ENCODE data around the gene HSP90B1. TPM values are rescaled to one million over a fixed set of nuclear protein-coding genes. Genes with fewer than 3 reads are reported as not detected.

Gene HSP90B1
- total RNA-seq, 1 experiment from 2014 or later, result 888 TPM

DNA sequence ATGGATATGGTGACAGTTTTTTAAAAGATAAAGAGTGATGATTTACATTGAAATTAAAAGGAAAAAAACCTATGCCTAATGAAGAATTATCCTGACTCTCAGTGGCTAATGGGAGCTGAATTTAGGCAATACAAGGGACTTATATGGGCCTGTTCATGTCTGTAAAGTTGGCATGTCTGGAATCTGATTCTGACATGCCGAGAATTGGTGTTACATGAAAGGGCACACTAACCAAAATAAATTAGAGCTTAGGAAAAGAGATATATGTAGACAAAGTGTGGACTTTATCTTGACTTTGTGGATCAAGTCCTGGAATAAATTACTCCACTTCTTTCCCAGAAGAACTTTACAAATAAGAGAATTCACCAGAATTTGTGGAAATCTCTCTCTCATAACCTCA is 36.5 kb downstream of the HSP90B1 start:
- Histone ChIP-seq H3K27ac (ENCODE audit: low read depth, low read length) (peak overlapping the region; percentile 78; the same call in 1 of the 2 replicates), H3K9me3 (ENCODE audit: control insufficient read depth in 1 of 2, insufficient read depth in 1 of 2, low read depth in 1 of 2, low read length in 2 of 2) (no peaks in the 10 kb centered on the region), H3K27me3 (ENCODE audit: insufficient read depth, low read length) (no peaks in the 10 kb centered on the region), H3K4me1 (ENCODE audit: control insufficient read depth in 1 of 2, insufficient read depth in 2 of 2, low read length in 2 of 2) (peaks cover 5 to 23% of the 10 kb centered on the region in 2 experiments; a peak in 3 of 4 replicates), H3K9me2 (ENCODE audit: insufficient read depth) (no peaks in the 10 kb centered on the region), H3K36me3 (ENCODE audit: control insufficient read depth in 1 of 2, insufficient read depth in 2 of 2, low read length in 2 of 2) (0 out of 4 replicates have a peak, but pooled peaks cover 0 to 6% of the 10 kb centered on the region in 2 experiments), H3K9ac (ENCODE audit: low read length) (peak overlapping the region; percentile 89), H2AFZ (ENCODE audit: low read depth, low read length, poor library complexity, severe bottlenecking) (no peak overlapping the region), H4K20me1 (ENCODE audit: insufficient read depth) (no peaks in the 10 kb centered on the region), H3K4me3 (replicated peaks in 1 of 2; ENCODE audit: low read depth in 1 of 2, low read length in 2 of 2) (peak overlapping the region; percentile 88 to 90), H3K79me2 (ENCODE audit: insufficient read depth, low read length) (peaks cover 78% of the 10 kb centered on the region), H3K4me2 (ENCODE audit: low read length) (peak overlapping the region; percentile 94)
- CTCF ChIA-PET, result no interaction called here
- no peak for DNase-seq (ENCODE audit: low read depth, low spot score)
- TF ChIP-seq ZFX (IDR thresholded peaks at IDR 0.05), result no peak
- TF ChIP-seq, protein P1, sequence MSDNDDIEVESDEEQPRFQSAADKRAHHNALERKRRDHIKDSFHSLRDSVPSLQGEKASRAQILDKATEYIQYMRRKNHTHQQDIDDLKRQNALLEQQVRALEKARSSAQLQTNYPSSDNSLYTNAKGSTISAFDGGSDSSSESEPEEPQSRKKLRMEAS (IDR thresholded peaks at IDR 0.05), result no peak
- TF ChIP-seq ZNF274 (IDR thresholded peaks at IDR 0.05; ENCODE audit: low read depth, low read length), result no peak
- TF ChIP-seq CBX3 (IDR thresholded peaks at IDR 0.05; ENCODE audit: low read depth), result no peak
- 0 out of 2 replicates have a peak, but pooled peaks have one; percentile 11 for TF ChIP-seq CEBPB (IDR thresholded peaks at IDR 0.05; ENCODE audit: low read depth)
- no peak for TF ChIP-seq EZH2 (IDR thresholded peaks at IDR 0.05)
- intact Hi-C loops (cut with micrococcal nuclease), result loop anchor here (1.0 to 5.0 kb wide), 2 partner anchors 89 kb away; no protein-coding TSS in a partner anchor
- POLR2A ChIA-PET, result interaction anchor here (1.5 to 1.9 kb wide), 5 partner anchors 10 to 37 kb away, joined by 3 to 40 read pairs (median 5); partner anchors contain the start of gene HSP90B1
- ATAC-seq, result no peak
- no TSS peak for BruUV-seq (replicated peaks)
- RAD21 ChIA-PET (ENCODE audit: low non-redundant PET in 1 of 2, low total read pairs in 2 of 2, uncharacterized antibody in 2 of 2, unreplicated experiment in 2 of 2), result no interaction called here

DNA sequence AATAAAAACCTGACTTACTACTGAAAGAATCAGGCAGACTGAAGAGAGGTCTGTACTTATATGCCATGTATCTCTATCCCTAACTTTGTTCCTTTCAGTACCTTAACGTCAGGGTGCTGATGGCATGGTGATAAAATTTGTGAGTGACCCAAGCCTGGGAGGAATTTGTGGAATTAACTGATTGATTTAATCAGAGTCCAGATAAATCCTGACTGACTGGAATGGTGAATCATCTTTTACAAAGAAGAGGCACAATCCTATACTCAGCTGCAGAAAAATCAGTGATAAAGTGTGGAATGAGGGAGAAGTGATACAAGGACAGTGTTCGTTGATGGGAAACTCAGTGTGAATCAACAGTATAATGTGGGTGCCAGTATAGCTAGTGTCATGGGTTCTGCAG is 39.2 kb downstream of the HSP90B1 start:
- no peaks in the 10 kb centered on the region for H4K20me1 ChIP-seq (ENCODE audit: insufficient read depth)
- 0 out of 4 replicates have a peak, but pooled peaks cover 4 to 6% of the 10 kb centered on the region in 2 experiments for H3K36me3 ChIP-seq (ENCODE audit: control insufficient read depth in 1 of 2, insufficient read depth in 2 of 2, low read length in 2 of 2)
- TF ChIP-seq EZH2phosphoT487 (IDR thresholded peaks at IDR 0.05; ENCODE audit: borderline replicate concordance), result no peak
- no peak for TF ChIP-seq RAD21 (IDR thresholded peaks at IDR 0.05; ENCODE audit: low read depth)
- TF ChIP-seq, protein P2, sequence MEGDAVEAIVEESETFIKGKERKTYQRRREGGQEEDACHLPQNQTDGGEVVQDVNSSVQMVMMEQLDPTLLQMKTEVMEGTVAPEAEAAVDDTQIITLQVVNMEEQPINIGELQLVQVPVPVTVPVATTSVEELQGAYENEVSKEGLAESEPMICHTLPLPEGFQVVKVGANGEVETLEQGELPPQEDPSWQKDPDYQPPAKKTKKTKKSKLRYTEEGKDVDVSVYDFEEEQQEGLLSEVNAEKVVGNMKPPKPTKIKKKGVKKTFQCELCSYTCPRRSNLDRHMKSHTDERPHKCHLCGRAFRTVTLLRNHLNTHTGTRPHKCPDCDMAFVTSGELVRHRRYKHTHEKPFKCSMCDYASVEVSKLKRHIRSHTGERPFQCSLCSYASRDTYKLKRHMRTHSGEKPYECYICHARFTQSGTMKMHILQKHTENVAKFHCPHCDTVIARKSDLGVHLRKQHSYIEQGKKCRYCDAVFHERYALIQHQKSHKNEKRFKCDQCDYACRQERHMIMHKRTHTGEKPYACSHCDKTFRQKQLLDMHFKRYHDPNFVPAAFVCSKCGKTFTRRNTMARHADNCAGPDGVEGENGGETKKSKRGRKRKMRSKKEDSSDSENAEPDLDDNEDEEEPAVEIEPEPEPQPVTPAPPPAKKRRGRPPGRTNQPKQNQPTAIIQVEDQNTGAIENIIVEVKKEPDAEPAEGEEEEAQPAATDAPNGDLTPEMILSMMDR (IDR thresholded peaks at IDR 0.05 in 2 of 3, conservative IDR thresholded peaks at IDR 0.05 in 1 of 3; ENCODE audit: borderline replicate concordance in 1 of 3, insufficient read depth in 1 of 3, low read depth in 2 of 3, low read length in 2 of 3), result no peak
- no peak for TF ChIP-seq CBX3 (IDR thresholded peaks at IDR 0.05; ENCODE audit: low read depth)
- no peak for TF ChIP-seq POLR2AphosphoS5 (IDR thresholded peaks at IDR 0.05; ENCODE audit: low read depth, low read length)
- TF ChIP-seq POLR2A (IDR thresholded peaks at IDR 0.05; ENCODE audit: borderline replicate concordance, extremely low read depth, insufficient read depth, insufficient read length), result no peak
- no peak for TF ChIP-seq FOSL1 (IDR thresholded peaks at IDR 0.05; ENCODE audit: low read depth)
- TF ChIP-seq, protein P3, sequence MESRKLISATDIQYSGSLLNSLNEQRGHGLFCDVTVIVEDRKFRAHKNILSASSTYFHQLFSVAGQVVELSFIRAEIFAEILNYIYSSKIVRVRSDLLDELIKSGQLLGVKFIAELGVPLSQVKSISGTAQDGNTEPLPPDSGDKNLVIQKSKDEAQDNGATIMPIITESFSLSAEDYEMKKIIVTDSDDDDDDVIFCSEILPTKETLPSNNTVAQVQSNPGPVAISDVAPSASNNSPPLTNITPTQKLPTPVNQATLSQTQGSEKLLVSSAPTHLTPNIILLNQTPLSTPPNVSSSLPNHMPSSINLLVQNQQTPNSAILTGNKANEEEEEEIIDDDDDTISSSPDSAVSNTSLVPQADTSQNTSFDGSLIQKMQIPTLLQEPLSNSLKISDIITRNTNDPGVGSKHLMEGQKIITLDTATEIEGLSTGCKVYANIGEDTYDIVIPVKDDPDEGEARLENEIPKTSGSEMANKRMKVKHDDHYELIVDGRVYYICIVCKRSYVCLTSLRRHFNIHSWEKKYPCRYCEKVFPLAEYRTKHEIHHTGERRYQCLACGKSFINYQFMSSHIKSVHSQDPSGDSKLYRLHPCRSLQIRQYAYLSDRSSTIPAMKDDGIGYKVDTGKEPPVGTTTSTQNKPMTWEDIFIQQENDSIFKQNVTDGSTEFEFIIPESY (IDR thresholded peaks at IDR 0.05; ENCODE audit: extremely low read depth, insufficient replicate concordance, low read length), result no peak
- no peak for TF ChIP-seq SP1 (IDR thresholded peaks at IDR 0.05; ENCODE audit: low read depth)
- H3K4me3 ChIP-seq (replicated peaks in 1 of 2; ENCODE audit: low read depth in 1 of 2, low read length in 2 of 2), result no peak overlapping the region
- intact Hi-C loops (cut with micrococcal nuclease), result loop anchor here (5.0 kb wide), 1 partner anchor 92 kb away; no protein-coding TSS in a partner anchor
- ChIA-PET CTCF (no interaction called here), POLR2A (no interaction called here), RAD21 (ENCODE audit: low non-redundant PET in 1 of 2, low total read pairs in 2 of 2, uncharacterized antibody in 2 of 2, unreplicated experiment in 2 of 2) (no interaction called here)
- H3K9me3 ChIP-seq (ENCODE audit: control insufficient read depth in 1 of 2, insufficient read depth in 1 of 2, low read depth in 1 of 2, low read length in 2 of 2), result no peaks in the 10 kb centered on the region
- H3K9ac ChIP-seq (ENCODE audit: low read length), result no peak overlapping the region
- no peak overlapping the region for H3K27ac ChIP-seq (ENCODE audit: low read depth, low read length)
- H3K4me2 ChIP-seq (ENCODE audit: low read length), result no peak overlapping the region
- H3K4me1 ChIP-seq (ENCODE audit: control insufficient read depth in 1 of 2, insufficient read depth in 2 of 2, low read length in 2 of 2), result peaks cover 2 to 20% of the 10 kb centered on the region in 2 experiments; a peak in 3 of 4 replicates
- ATAC-seq, result no peak
- H3K27me3 ChIP-seq (ENCODE audit: insufficient read depth, low read length), result no peaks in the 10 kb centered on the region
- H3K79me2 ChIP-seq (ENCODE audit: insufficient read depth, low read length), result peaks cover 98% of the 10 kb centered on the region
- H2AFZ ChIP-seq (ENCODE audit: low read depth, low read length, poor library complexity, severe bottlenecking), result no peak overlapping the region
- no TSS peak for BruUV-seq (replicated peaks)
- DNase-seq (ENCODE audit: low read depth, low spot score), result no peak
- no peaks in the 10 kb centered on the region for H3K9me2 ChIP-seq (ENCODE audit: insufficient read depth)

Data from HCT116 (cell line).